Thymus (tissue), 2 donors: ENCODE data around the gene GPR155. TPM values are rescaled to one million over a fixed set of nuclear protein-coding genes. Genes with fewer than 3 reads are reported as not detected.

Experiments used
- polyA plus RNA-seq: library from polyadenylated mRNA; stranded (reverse); fragments of 200-250 nt; gene quantifications from one replicate; pipeline ENCODE4 v1.2.3, GENCODE V29; 2013
- total RNA-seq: library from RNA; stranded (reverse); fragments of 120-200 nt; gene quantifications from one replicate; pipeline ENCODE4 v1.2.4, GENCODE V29; 2013
- donor health status: healthy.

The GPR155 gene
- total and polyA plus RNA-seq, 2 donors = 2.1 to 3.0 TPM

Other genes starting within 250 kb of the GPR155 start
- gene OLA1, start 238.5 kb downstream of the GPR155 start, total RNA-seq = 82.1 TPM
- 83.3 TPM for gene OLA1, start 238.5 kb downstream of the GPR155 start, polyA plus RNA-seq
- gene SP9, start 152.1 kb downstream of the GPR155 start, total RNA-seq = not detected
- gene SP9, start 152.1 kb downstream of the GPR155 start, polyA plus RNA-seq = 0.07 TPM
- gene SCRN3, start 91.3 kb downstream of the GPR155 start, total RNA-seq = 18.8 TPM
- gene SCRN3, start 91.3 kb downstream of the GPR155 start, polyA plus RNA-seq = 23.2 TPM
- gene WIPF1, start 110.8 kb upstream of the GPR155 start, total RNA-seq = 21.9 TPM
- 65.0 TPM for gene WIPF1, start 110.8 kb upstream of the GPR155 start, polyA plus RNA-seq